Measurements from ENCODE around the gene TIAM1.

- TF ChIP-seq CTCF (IDR thresholded peaks at IDR 0.05) (no peak), SMC3 (IDR thresholded peaks at IDR 0.05) (no peak), ZFP36 (IDR thresholded peaks at IDR 0.05; ENCODE audit: borderline replicate concordance, partially characterized antibody) (no peak), ELK1 (IDR thresholded peaks at IDR 0.05; ENCODE audit: low read depth, low read length) (no peak), HOXB5 (CRISPR knock-in tag; IDR thresholded peaks at IDR 0.05) (no peak), KDM1A (IDR thresholded peaks at IDR 0.05; ENCODE audit: low read depth) (no peak), POLR2A (IDR thresholded peaks at IDR 0.05; ENCODE audit: low read length) (no peak), RAD21 (conservative IDR thresholded peaks at IDR 0.05 in 1 of 2, IDR thresholded peaks at IDR 0.05 in 1 of 2) (no peak), CEBPB (IDR thresholded peaks at IDR 0.05) (no peak), EP300 (IDR thresholded peaks at IDR 0.05) (no peak), ZSCAN20 (CRISPR knock-in tag; IDR thresholded peaks at IDR 0.05) (no peak), SREBF2 (IDR thresholded peaks at IDR 0.05) (no peak)
Observed at GRCh38 chr21:31363720-31364119, 19.7 kb upstream of the TIAM1 start.
